ENCODE data around the gene MTUS2. TPM values are rescaled to one million over a fixed set of nuclear protein-coding genes. Genes with fewer than 3 reads are reported as not detected.

Gene MTUS2
- total RNA-seq, 2 donors from 2014 or later: 1.6 to 4.8 TPM

DNA sequence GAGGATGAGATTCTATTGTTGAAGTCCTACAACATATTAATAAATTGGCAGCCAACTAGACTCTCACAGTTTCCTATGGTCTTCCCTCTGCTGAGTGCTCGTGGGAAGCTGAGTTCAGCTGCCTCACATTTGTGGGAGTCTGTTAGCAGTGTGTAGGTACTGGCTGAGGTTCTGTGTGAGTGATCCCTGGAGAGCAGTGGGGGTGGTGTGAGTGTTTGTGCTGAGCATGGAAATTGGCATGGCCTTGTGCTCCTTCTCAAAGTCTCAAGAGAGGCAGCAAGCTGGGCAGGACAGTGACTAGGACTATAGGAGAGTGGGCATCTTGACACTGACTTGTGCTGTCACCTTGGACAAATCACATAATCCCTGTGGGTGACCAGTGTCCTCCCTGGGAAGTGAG, 298.3 kb downstream of the MTUS2 start:
- 50% methylated on average over 1 of the region's 1 CpG for WGBS
- Histone ChIP-seq H3K27ac (no peak overlapping the region), H3K4me1 (replicated peaks) (no peaks in the 10 kb centered on the region), H3K27me3 (replicated peaks; ENCODE audit: insufficient read depth) (no peaks in the 10 kb centered on the region), H3K4me3 (no peak overlapping the region), H3K9me3 (no peaks in the 10 kb centered on the region), H3K36me3 (no peaks in the 10 kb centered on the region)
- intact Hi-C loops (cut with DNase I): no loop called here
- no peak for DNase-seq (ENCODE audit: low spot score)
- TF ChIP-seq, protein P1, sequence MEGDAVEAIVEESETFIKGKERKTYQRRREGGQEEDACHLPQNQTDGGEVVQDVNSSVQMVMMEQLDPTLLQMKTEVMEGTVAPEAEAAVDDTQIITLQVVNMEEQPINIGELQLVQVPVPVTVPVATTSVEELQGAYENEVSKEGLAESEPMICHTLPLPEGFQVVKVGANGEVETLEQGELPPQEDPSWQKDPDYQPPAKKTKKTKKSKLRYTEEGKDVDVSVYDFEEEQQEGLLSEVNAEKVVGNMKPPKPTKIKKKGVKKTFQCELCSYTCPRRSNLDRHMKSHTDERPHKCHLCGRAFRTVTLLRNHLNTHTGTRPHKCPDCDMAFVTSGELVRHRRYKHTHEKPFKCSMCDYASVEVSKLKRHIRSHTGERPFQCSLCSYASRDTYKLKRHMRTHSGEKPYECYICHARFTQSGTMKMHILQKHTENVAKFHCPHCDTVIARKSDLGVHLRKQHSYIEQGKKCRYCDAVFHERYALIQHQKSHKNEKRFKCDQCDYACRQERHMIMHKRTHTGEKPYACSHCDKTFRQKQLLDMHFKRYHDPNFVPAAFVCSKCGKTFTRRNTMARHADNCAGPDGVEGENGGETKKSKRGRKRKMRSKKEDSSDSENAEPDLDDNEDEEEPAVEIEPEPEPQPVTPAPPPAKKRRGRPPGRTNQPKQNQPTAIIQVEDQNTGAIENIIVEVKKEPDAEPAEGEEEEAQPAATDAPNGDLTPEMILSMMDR (IDR thresholded peaks at IDR 0.05): no peak
- TF ChIP-seq POLR2AphosphoS5 (IDR thresholded peaks at IDR 0.05): no peak
- no peak for TF ChIP-seq POLR2A (IDR thresholded peaks at IDR 0.05)

- no peak for DNase-seq (ENCODE audit: low spot score)
- Histone ChIP-seq H3K4me1 (replicated peaks) (no peaks in the 10 kb centered on the region), H3K36me3 (no peaks in the 10 kb centered on the region), H3K27ac (no peak overlapping the region), H3K4me3 (no peak overlapping the region), H3K27me3 (replicated peaks; ENCODE audit: insufficient read depth) (no peaks in the 10 kb centered on the region), H3K9me3 (no peaks in the 10 kb centered on the region)
- intact Hi-C loops (cut with DNase I): no loop called here
- 19% methylated on average over 5 of the region's 5 CpGs for WGBS
- TF ChIP-seq, protein P1 (IDR thresholded peaks at IDR 0.05): no peak
- TF ChIP-seq POLR2AphosphoS5 (IDR thresholded peaks at IDR 0.05) (no peak), POLR2A (IDR thresholded peaks at IDR 0.05) (no peak)
Observed at GRCh38 chr13:29125191-29125933, 305.2 kb downstream of the MTUS2 start.

DNA sequence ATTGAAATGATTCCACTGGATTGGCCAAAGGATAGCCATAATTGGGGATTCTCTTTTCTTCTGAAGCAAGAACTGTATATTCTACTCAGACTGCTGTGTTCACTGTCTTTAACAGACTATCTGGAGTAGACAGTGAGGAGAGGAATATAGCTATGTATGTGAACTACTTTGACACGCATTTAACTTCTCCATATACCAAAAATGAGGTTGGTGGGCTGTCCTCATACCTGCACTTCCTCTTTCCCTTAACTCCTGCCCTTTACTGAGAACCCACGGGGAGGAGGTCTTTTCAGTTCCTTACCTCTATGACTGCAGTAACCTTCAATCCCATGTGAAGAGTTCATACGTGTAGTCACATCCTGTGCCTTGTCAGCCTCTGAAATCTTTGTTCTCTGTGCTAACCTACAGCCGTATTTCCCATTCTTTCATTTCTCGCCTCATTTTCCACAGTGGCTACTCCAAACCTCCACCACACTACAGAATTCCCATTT, 305.8 kb downstream of the MTUS2 start:
- Histone ChIP-seq H3K27me3 (replicated peaks; ENCODE audit: insufficient read depth) (no peaks in the 10 kb centered on the region), H3K4me1 (replicated peaks) (no peaks in the 10 kb centered on the region), H3K36me3 (no peaks in the 10 kb centered on the region), H3K4me3 (no peak overlapping the region), H3K27ac (no peak overlapping the region), H3K9me3 (no peaks in the 10 kb centered on the region)
- no peak for DNase-seq (ENCODE audit: low spot score)
- TF ChIP-seq POLR2AphosphoS5 (IDR thresholded peaks at IDR 0.05): no peak
- TF ChIP-seq, protein P1 (IDR thresholded peaks at IDR 0.05): no peak
- no peak for TF ChIP-seq POLR2A (IDR thresholded peaks at IDR 0.05)
- intact Hi-C loops (cut with DNase I): no loop called here
- WGBS: 75% methylated on average over 5 of the region's 5 CpGs

- intact Hi-C loops (cut with DNase I): no loop called here
- no peak for DNase-seq (ENCODE audit: low spot score)
- H3K27ac ChIP-seq: no peak overlapping the region
- no peaks in the 10 kb centered on the region for H3K9me3 ChIP-seq
- H3K27me3 ChIP-seq (replicated peaks; ENCODE audit: insufficient read depth): no peaks in the 10 kb centered on the region
- 69% methylated on average over 2 of the region's 2 CpGs for WGBS
- no peaks in the 10 kb centered on the region for H3K4me1 ChIP-seq (replicated peaks)
- no peaks in the 10 kb centered on the region for H3K36me3 ChIP-seq
- no peak overlapping the region for H3K4me3 ChIP-seq
- no peak for TF ChIP-seq POLR2AphosphoS5 (IDR thresholded peaks at IDR 0.05)
- no peak for TF ChIP-seq POLR2A (IDR thresholded peaks at IDR 0.05)
- TF ChIP-seq, protein P1 (IDR thresholded peaks at IDR 0.05): no peak
Observed at GRCh38 chr13:29129616-29130015, 309.5 kb downstream of the MTUS2 start.

GRCh38 chr13:29131159-29131558, 311.0 kb downstream of the MTUS2 start:
- Histone ChIP-seq H3K36me3 (no peaks in the 10 kb centered on the region), H3K27ac (no peak overlapping the region), H3K4me1 (replicated peaks) (no peaks in the 10 kb centered on the region), H3K27me3 (replicated peaks; ENCODE audit: insufficient read depth) (no peaks in the 10 kb centered on the region), H3K9me3 (no peaks in the 10 kb centered on the region), H3K4me3 (no peak overlapping the region)
- TF ChIP-seq POLR2A (IDR thresholded peaks at IDR 0.05): no peak
- TF ChIP-seq, protein P1 (IDR thresholded peaks at IDR 0.05): no peak
- no peak for TF ChIP-seq POLR2AphosphoS5 (IDR thresholded peaks at IDR 0.05)
- 100% methylated on average over 1 of the region's 1 CpG for WGBS
- no peak for DNase-seq (ENCODE audit: low spot score)
- intact Hi-C loops (cut with DNase I): no loop called here
